Measurements from ENCODE around the gene ARHGEF11. TPM values are rescaled to one million over a fixed set of nuclear protein-coding genes. Genes with fewer than 3 reads are reported as not detected.

ARHGEF11 gene
- total and polyA plus RNA-seq, 4 donors = 5.8 to 23.7 (median 9.8) TPM

DNA sequence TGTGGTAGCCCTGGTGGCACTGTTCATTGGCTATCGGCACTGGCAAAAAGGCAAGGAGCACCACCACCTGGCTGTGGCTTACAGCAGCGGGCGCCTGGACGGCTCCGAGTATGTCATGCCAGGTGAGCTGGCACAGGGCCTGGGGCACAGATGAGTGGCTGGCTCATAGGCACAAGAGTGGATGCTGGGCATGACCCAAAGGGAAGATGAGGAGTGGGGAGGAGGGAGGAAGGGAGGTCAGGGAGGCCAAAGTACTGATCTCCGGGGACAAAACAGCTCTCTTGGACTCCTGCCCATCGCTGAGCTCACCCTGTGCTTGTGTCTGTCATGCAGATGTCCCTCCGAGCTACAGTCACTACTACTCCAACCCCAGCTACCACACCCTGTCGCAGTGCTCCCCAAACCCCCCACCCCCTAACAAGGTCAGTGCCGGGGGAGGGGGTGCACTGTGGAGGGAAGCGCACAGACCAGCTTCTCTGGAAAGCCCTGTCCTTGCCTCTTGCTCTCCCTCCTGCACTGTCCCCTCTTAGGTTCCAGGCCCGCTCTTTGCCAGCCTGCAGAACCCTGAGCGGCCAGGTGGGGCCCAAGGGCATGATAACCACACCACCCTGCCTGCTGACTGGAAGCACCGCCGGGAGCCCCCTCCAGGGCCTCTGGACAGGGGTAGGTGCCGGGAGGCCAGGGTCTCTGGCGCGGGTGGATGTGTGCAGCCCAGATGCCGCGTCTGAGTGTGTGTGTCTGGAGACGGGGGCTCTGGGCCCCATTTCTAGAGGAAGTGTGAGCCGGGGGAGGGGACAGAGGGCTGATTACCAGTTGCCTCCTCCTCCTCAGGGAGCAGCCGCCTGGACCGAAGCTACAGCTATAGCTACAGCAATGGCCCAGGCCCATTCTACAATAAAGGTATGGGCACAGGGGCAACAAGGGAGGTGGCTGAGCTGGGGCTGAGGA lies 132.4 kb downstream of the ARHGEF11 start:
- H3K9ac ChIP-seq (ENCODE audit: low read depth in 1 of 2, low read length in 2 of 2) = no peak overlapping the region
- DNase-seq (ENCODE audit: low spot score) = no peak
- no peak for TF ChIP-seq HNF4G (IDR thresholded peaks at IDR 0.05)
- no peak for TF ChIP-seq FOXA2 (IDR thresholded peaks at IDR 0.05)
- TF ChIP-seq ZBTB33 (IDR thresholded peaks at IDR 0.05) = no peak
- TF ChIP-seq GABPA (IDR thresholded peaks at IDR 0.05 in 1 of 2, conservative IDR thresholded peaks at IDR 0.05 in 1 of 2) = no peak
- TF ChIP-seq JUND (IDR thresholded peaks at IDR 0.05) = no peak
- TF ChIP-seq NR2F2 (IDR thresholded peaks at IDR 0.05) = no peak
- no peak for TF ChIP-seq RXRA (IDR thresholded peaks at IDR 0.05)
- TF ChIP-seq SP1 (IDR thresholded peaks at IDR 0.05) = no peak
- TF ChIP-seq, protein P1, sequence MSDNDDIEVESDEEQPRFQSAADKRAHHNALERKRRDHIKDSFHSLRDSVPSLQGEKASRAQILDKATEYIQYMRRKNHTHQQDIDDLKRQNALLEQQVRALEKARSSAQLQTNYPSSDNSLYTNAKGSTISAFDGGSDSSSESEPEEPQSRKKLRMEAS (IDR thresholded peaks at IDR 0.05) = no peak
- no peak for TF ChIP-seq HNF4A (conservative IDR thresholded peaks at IDR 0.05)
- H3K4me3 ChIP-seq (ENCODE audit: low read depth in 1 of 3, low read length in 3 of 3) = no peak overlapping the region
- 64% methylated on average over 24 of the region's 24 CpGs for WGBS
- no peaks in the 10 kb centered on the region for H3K27me3 ChIP-seq (ENCODE audit: control insufficient read depth in 4 of 4, insufficient read depth in 4 of 4, low read length in 3 of 4)
- H3K27ac ChIP-seq (ENCODE audit: low read depth in 1 of 2, low read length in 2 of 2) = no peak overlapping the region
- no peaks in the 10 kb centered on the region for H3K9me3 ChIP-seq (ENCODE audit: control insufficient read depth in 4 of 4, low read length in 3 of 4)
- H3K4me1 ChIP-seq (ENCODE audit: control insufficient read depth in 4 of 4, insufficient read depth in 4 of 4, low read length in 3 of 4) = peaks cover 0 to 5% (median 1%) of the 10 kb centered on the region in 4 donors
- peaks cover 0 to 2% (median 0%) of the 10 kb centered on the region in 4 donors for H3K36me3 ChIP-seq (ENCODE audit: control insufficient read depth in 4 of 4, insufficient read depth in 3 of 4, low read depth in 1 of 4, low read length in 3 of 4)

GRCh38 chr1:156912310-156912709 lies 133.2 kb downstream of the ARHGEF11 start:
- Histone ChIP-seq H3K4me1 (ENCODE audit: control insufficient read depth in 4 of 4, insufficient read depth in 4 of 4, low read length in 3 of 4) (peaks cover 0 to 13% (median 1%) of the 10 kb centered on the region in 4 donors), H3K4me3 (ENCODE audit: low read depth in 1 of 3, low read length in 3 of 3) (no peak overlapping the region), H3K36me3 (ENCODE audit: control insufficient read depth in 4 of 4, insufficient read depth in 3 of 4, low read depth in 1 of 4, low read length in 3 of 4) (peaks cover 0 to 2% (median 0%) of the 10 kb centered on the region in 4 donors), H3K27ac (ENCODE audit: low read depth in 1 of 2, low read length in 2 of 2) (no peak overlapping the region), H3K9ac (ENCODE audit: low read depth in 1 of 2, low read length in 2 of 2) (no peak overlapping the region), H3K27me3 (ENCODE audit: control insufficient read depth in 4 of 4, insufficient read depth in 4 of 4, low read length in 3 of 4) (no peaks in the 10 kb centered on the region), H3K9me3 (ENCODE audit: control insufficient read depth in 4 of 4, low read length in 3 of 4) (no peaks in the 10 kb centered on the region)
- WGBS = 83% methylated on average over 2 of the region's 2 CpGs
- no peak for TF ChIP-seq RAD21 (IDR thresholded peaks at IDR 0.05)
- no peak for TF ChIP-seq ZBTB33 (IDR thresholded peaks at IDR 0.05)
- no peak for TF ChIP-seq FOXA1 (IDR thresholded peaks at IDR 0.05)
- TF ChIP-seq TAF1 (conservative IDR thresholded peaks at IDR 0.05) = no peak
- TF ChIP-seq, protein P2, sequence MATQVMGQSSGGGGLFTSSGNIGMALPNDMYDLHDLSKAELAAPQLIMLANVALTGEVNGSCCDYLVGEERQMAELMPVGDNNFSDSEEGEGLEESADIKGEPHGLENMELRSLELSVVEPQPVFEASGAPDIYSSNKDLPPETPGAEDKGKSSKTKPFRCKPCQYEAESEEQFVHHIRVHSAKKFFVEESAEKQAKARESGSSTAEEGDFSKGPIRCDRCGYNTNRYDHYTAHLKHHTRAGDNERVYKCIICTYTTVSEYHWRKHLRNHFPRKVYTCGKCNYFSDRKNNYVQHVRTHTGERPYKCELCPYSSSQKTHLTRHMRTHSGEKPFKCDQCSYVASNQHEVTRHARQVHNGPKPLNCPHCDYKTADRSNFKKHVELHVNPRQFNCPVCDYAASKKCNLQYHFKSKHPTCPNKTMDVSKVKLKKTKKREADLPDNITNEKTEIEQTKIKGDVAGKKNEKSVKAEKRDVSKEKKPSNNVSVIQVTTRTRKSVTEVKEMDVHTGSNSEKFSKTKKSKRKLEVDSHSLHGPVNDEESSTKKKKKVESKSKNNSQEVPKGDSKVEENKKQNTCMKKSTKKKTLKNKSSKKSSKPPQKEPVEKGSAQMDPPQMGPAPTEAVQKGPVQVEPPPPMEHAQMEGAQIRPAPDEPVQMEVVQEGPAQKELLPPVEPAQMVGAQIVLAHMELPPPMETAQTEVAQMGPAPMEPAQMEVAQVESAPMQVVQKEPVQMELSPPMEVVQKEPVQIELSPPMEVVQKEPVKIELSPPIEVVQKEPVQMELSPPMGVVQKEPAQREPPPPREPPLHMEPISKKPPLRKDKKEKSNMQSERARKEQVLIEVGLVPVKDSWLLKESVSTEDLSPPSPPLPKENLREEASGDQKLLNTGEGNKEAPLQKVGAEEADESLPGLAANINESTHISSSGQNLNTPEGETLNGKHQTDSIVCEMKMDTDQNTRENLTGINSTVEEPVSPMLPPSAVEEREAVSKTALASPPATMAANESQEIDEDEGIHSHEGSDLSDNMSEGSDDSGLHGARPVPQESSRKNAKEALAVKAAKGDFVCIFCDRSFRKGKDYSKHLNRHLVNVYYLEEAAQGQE (IDR thresholded peaks at IDR 0.05) = no peak
- no peak for TF ChIP-seq CTCF (IDR thresholded peaks at IDR 0.05; ENCODE audit: low read depth, low read length, missing input control)
- no peak for TF ChIP-seq ATF3 (IDR thresholded peaks at IDR 0.05)
- TF ChIP-seq YY1 (IDR thresholded peaks at IDR 0.05) = no peak
- no peak for TF ChIP-seq FOXA2 (IDR thresholded peaks at IDR 0.05)
- TF ChIP-seq GABPA (IDR thresholded peaks at IDR 0.05 in 1 of 2, conservative IDR thresholded peaks at IDR 0.05 in 1 of 2) = no peak
- no peak for TF ChIP-seq JUND (IDR thresholded peaks at IDR 0.05)
- no peak for TF ChIP-seq EGR1 (IDR thresholded peaks at IDR 0.05; ENCODE audit: low read depth in 2 of 2)
- no peak for TF ChIP-seq HNF4G (IDR thresholded peaks at IDR 0.05)
- no peak for TF ChIP-seq RXRA (IDR thresholded peaks at IDR 0.05)
- TF ChIP-seq, protein P1 (IDR thresholded peaks at IDR 0.05) = no peak
- no peak for TF ChIP-seq NR2F2 (IDR thresholded peaks at IDR 0.05)
- no peak for TF ChIP-seq SP1 (IDR thresholded peaks at IDR 0.05)
- no peak for TF ChIP-seq HNF4A (conservative IDR thresholded peaks at IDR 0.05)
- DNase-seq (ENCODE audit: low spot score) = no peak
